Gastrocnemius medialis (tissue), 4 donors: ENCODE data around the gene ATG7. TPM values are rescaled to one million over a fixed set of nuclear protein-coding genes. Genes with fewer than 3 reads are reported as not detected.
"Not testable (repeated sequence)": the region's sequence is repeated elsewhere in the genome, so short reads cannot be mapped to it uniquely, and the experiment has no call there.

Experiments
- ATAC-seq, 2 donors: fragments of 150-250 bp; one replicate each; pipeline ENCODE4 v1.9.1; 2016
- DNase-seq, 2 donors: peaks; one replicate each; pipeline ENCODE4 v3.0.0-alpha.2; 2019
- H3K27ac ChIP-seq, 4 donors: fragments of 200-600 bp; sonication (generic); 1 replicate in 1 of 4; 2 replicates in 3 of 4; pipeline ENCODE4 v1.5.1; 2016 to 2018; ENCODE audit warnings: mild to moderate bottlenecking in 2 of 4, moderate library complexity in 1 of 4
- H3K27me3 ChIP-seq, 3 donors: fragments of 200-600 bp; sonication (generic) in 2 of 3; 1 replicate in 1 of 3; 2 replicates in 2 of 3; pipeline versions ENCODE4 v1.5.1 to v1.6.0; 2016 to 2019; ENCODE audit warnings: mild to moderate bottlenecking in 1 of 3, moderate library complexity in 1 of 3
- H3K36me3 ChIP-seq, 2 donors: fragments of 200-600 bp; sonication (generic) in 1 of 2; one replicate each; pipeline ENCODE4 v1.5.1; 2017 to 2018
- H3K4me1 ChIP-seq, 2 donors: fragments of 200-600 bp; sonication (generic) in 1 of 2; one replicate each; pipeline ENCODE4 v1.5.1; 2016 to 2017; ENCODE audit warnings: mild to moderate bottlenecking in 2 of 2
- H3K4me3 ChIP-seq, 4 donors: fragments of 200-600 bp; sonication (generic) in 3 of 4; 1 replicate in 1 of 4; 2 replicates in 3 of 4; pipeline ENCODE4 v1.5.1; 2016 to 2019; ENCODE audit warnings: mild to moderate bottlenecking in 2 of 4
- H3K9me3 ChIP-seq, 3 donors: fragments of 200-600 bp; sonication (generic) in 2 of 3; 1 replicate in 1 of 3; 2 replicates in 2 of 3; pipeline ENCODE4 v1.5.1; 2016 to 2019
- POLR2A ChIP-seq, 2 donors: fragments of 450-650 bp; IDR thresholded peaks; one replicate each; pipeline ENCODE4 v1.6.1; 2017; ENCODE audit warnings: antibody characterized with exemption in 2 of 2, mild to moderate bottlenecking in 2 of 2, moderate library complexity in 2 of 2
- in situ Hi-C, 4 donors: fragments of 200-750 bp; cut with MboI; loops; one replicate each; pipeline versions ENCODE4 v1.15.0 to v1.8.0; 2017; ENCODE audit warnings: low sequenced_read_pairs in 4 of 4
- intact Hi-C: fragments of 100-400 bp; cut with DNase I; formaldehyde crosslinking; loops from one replicate; pipeline ENCODE4 v1.15.1; 2023; ENCODE audit warnings: low total_unique reads
- total RNA-seq, 4 donors: library from RNA; depleted of rRNA; stranded (reverse); fragments of >200 nt; gene quantifications; one replicate each; pipeline versions ENCODE4 v1.1.0 to v1.2.3, GENCODE V29; 2016
- TF ChIP-seq, protein P1 (sequence below), 5 experiments: fragments of 450-650 bp in 3 of 5; fragments of 200-600 bp in 2 of 5; sonication (generic) in 2 of 5; IDR thresholded peaks in 4 of 5; conservative IDR thresholded peaks in 1 of 5; 1 replicate in 4 of 5; 2 replicates in 1 of 5; pipeline ENCODE4 v1.5.1; 2016 to 2019; ENCODE audit warnings: antibody characterized with exemption in 5 of 5, mild to moderate bottlenecking in 3 of 5, moderate library complexity in 3 of 5

ATG7 gene
- total RNA-seq, 4 donors from 2014 or later: 13.5 to 29.2 (median 15.0) TPM

DNA sequence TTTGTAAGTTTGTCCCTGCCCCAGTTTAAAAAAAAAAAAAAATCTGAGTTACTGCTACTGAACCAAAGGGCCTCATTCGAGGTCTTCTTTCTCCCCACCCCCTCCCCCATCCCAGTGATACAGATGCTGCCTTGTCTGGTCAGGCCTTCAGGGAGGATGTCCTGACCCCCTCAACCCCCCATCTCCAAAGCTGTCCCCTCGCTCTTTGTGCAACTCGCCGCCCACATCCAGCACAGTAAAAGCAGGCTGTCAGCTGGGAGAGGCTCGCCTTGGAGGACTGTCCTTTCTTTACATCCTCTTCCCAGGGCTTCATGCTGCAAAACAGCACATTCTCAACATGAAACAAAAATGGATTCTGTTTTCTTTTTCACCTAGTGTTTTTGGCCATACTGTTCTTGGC, 238.2 kb downstream of the ATG7 start:
- Histone ChIP-seq H3K27me3 (no peaks in the 10 kb centered on the region), H3K4me1 (peaks cover 31 to 35% of the 10 kb centered on the region in 2 donors), H3K4me3 (no peak overlapping the region), H3K36me3 (no peaks in the 10 kb centered on the region), H3K27ac (peak overlapping the region; percentile 76 to 92 (median 87)), H3K9me3 (no peaks in the 10 kb centered on the region)
- DNase-seq: peak in 1 of 2 donors; percentile 16
- in situ Hi-C loops: loop anchor here in 1 of 4 donors (25.0 kb wide), 1 partner anchor 123 kb away; no protein-coding TSS in a partner anchor
- no peak for TF ChIP-seq POLR2A (IDR thresholded peaks at IDR 0.05)
- TF ChIP-seq, protein P1, sequence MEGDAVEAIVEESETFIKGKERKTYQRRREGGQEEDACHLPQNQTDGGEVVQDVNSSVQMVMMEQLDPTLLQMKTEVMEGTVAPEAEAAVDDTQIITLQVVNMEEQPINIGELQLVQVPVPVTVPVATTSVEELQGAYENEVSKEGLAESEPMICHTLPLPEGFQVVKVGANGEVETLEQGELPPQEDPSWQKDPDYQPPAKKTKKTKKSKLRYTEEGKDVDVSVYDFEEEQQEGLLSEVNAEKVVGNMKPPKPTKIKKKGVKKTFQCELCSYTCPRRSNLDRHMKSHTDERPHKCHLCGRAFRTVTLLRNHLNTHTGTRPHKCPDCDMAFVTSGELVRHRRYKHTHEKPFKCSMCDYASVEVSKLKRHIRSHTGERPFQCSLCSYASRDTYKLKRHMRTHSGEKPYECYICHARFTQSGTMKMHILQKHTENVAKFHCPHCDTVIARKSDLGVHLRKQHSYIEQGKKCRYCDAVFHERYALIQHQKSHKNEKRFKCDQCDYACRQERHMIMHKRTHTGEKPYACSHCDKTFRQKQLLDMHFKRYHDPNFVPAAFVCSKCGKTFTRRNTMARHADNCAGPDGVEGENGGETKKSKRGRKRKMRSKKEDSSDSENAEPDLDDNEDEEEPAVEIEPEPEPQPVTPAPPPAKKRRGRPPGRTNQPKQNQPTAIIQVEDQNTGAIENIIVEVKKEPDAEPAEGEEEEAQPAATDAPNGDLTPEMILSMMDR (IDR thresholded peaks at IDR 0.05 in 4 of 5, conservative IDR thresholded peaks at IDR 0.05 in 1 of 5): no peak
- ATAC-seq: peak; percentile 1 to 12
- intact Hi-C loops: loop anchor here (5.0 kb wide), 1 partner anchor 128 kb away; no protein-coding TSS in a partner anchor

DNA sequence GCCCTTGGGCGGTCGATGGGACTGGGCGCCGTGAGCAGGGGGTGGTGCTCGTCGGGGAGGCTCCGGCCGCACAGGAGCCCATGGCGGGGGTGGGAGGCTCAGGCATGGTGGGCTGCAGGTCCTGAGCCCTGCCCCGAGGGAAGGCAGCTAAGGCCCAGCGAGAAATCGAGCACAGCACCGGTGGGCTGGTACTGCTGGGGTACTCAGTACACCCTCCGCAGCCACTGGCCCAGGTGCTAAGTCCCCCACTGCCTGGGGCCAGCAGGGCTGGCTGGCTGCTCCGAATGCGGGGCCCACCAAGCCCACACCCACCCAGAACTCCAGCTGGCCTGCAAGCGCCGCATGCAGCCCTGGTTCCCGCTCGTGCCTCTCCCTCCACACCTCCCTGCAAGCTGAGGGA, 239.4 kb downstream of the ATG7 start:
- in situ Hi-C loops (loop anchor here in 1 of 4 donors (25.0 kb wide), 1 partner anchor 124 kb away; no protein-coding TSS in a partner anchor), intact Hi-C loops (loop anchor here (5.0 kb wide), 1 partner anchor 129 kb away; no protein-coding TSS in a partner anchor)
- DNase-seq: peak in 1 of 2 donors; percentile 9
- not testable (repeated sequence) for H3K27me3 ChIP-seq, ATAC-seq, H3K9me3 ChIP-seq, H3K36me3 ChIP-seq, H3K4me3 ChIP-seq, H3K27ac ChIP-seq
- peaks cover 31 to 35% of the 10 kb centered on the region in 2 donors for H3K4me1 ChIP-seq

DNA sequence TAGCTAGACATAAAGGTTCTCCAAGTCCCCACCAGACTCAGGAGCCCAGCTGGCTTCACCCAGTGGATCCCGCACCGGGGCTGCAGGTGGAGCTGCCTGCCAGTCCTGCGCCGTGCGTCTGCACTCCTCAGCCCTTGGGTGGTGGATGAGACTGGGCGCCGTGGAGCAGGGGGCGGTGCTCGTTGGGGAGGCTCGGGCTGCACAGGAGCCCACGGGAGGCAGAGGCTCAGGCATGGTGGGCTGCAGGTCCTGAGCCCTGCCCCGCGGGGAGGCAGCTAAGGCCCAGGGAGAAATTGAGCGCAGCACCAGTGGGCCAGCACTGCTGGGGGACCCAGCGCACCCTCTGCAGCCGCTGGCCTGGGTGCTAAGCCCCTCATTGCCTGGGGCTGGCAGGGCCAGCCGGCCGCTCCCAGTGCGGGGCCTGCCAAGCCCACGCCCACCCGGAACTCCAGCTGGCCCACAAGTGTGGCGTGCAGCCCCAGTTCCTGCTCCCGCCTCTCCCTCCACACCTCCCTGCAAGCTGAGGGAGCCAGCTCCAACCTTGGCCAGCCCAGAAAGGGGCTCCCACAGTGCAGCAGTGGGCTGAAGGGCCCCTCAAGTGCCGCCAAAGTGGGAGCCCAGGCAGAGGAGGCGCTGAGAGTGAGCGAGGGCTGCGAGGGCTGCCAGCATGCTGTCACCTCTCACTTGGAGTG, 241.1 kb downstream of the ATG7 start:
- not testable (repeated sequence) for H3K4me3 ChIP-seq, H3K27me3 ChIP-seq, H3K36me3 ChIP-seq, ATAC-seq, H3K9me3 ChIP-seq
- in situ Hi-C loops (loop anchor here in 1 of 4 donors (25.0 kb wide), 1 partner anchor 126 kb away; no protein-coding TSS in a partner anchor), intact Hi-C loops (loop anchor here (5.0 kb wide), 1 partner anchor 131 kb away; no protein-coding TSS in a partner anchor)
- peak in 1 of 2 donors; percentile 10 for DNase-seq
- peak overlapping the region in 3 of 4 donors; percentile 7 to 46 (median 32) for H3K27ac ChIP-seq
- H3K4me1 ChIP-seq: peaks cover 25 to 28% of the 10 kb centered on the region in 2 donors

DNA sequence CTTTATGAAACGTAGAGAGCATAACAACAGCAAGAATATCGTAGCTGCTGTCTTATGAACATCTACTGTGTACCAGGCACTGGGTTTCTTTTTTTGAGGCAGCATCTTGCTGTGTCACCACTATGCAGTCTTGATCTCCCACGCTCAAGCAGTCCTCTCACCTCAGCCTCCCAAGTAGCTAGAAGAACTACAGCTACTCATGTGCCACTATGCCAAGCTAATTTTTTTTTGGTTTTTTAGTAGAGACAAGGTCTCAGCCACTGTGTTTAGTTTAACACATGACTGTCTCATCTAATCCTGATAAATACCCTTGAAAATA, 241.6 kb downstream of the ATG7 start:
- in situ Hi-C loops: loop anchor here in 1 of 4 donors (25.0 kb wide), 1 partner anchor 126 kb away; no protein-coding TSS in a partner anchor
- no peaks in the 10 kb centered on the region for H3K36me3 ChIP-seq
- no peak overlapping the region for H3K4me3 ChIP-seq
- H3K27me3 ChIP-seq: no peaks in the 10 kb centered on the region
- intact Hi-C loops: loop anchor here (5.0 kb wide), 1 partner anchor 131 kb away; no protein-coding TSS in a partner anchor
- peaks cover 25 to 27% of the 10 kb centered on the region in 2 donors for H3K4me1 ChIP-seq
- ATAC-seq: no peak
- no peak for TF ChIP-seq POLR2A (IDR thresholded peaks at IDR 0.05)
- TF ChIP-seq, protein P1 (IDR thresholded peaks at IDR 0.05 in 4 of 5, conservative IDR thresholded peaks at IDR 0.05 in 1 of 5): no peak
- no peaks in the 10 kb centered on the region for H3K9me3 ChIP-seq
- peak overlapping the region in 3 of 4 donors; percentile 32 to 46 (median 39) for H3K27ac ChIP-seq
- no peak for DNase-seq

DNA sequence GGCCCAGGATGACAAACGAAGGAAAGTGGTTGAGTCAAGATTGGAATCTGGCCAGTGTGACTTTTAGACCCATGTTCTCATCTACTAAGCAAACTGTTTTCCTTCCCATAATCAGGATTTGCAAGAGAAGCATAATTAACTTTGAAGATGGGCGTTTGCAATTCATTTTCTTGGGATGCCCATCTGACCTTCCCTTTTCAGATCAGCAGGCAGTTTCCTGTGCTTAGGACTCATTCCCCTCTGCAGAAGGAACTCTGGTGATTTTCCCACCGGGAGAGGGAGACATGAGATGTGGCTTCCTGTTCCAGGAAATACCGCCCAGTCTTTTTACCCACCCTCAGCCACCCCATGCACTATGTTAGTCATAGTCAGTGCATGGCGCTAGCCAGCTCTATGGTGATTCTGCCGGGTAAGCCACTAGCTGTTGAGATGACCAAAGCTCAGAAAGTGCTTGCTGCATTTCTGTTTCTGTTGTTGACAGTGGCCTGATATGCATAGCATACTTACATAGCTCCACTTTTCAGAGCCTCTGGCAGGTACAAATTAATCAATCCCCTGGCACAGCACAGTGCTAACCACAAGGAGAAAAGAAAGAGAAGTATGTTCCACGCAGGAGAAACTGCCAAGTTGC, 242.1 kb downstream of the ATG7 start:
- in situ Hi-C loops: loop anchor here in 1 of 4 donors (25.0 kb wide), 1 partner anchor 127 kb away; no protein-coding TSS in a partner anchor

More for the DNA sequence above, 242.1 kb downstream of the ATG7 start:
- Histone ChIP-seq H3K4me3 (no peak overlapping the region), H3K27ac (peak overlapping the region in 3 of 4 donors; percentile 32 to 46 (median 39)), H3K27me3 (no peaks in the 10 kb centered on the region), H3K36me3 (no peaks in the 10 kb centered on the region), H3K4me1 (peaks cover 22 to 26% of the 10 kb centered on the region in 2 donors), H3K9me3 (no peaks in the 10 kb centered on the region)
- ATAC-seq (no peak), DNase-seq (peak; percentile 24 to 34)
- TF ChIP-seq, protein P1 (IDR thresholded peaks at IDR 0.05 in 4 of 5, conservative IDR thresholded peaks at IDR 0.05 in 1 of 5): no peak
- TF ChIP-seq POLR2A (IDR thresholded peaks at IDR 0.05): no peak
- intact Hi-C loops: loop anchor here (5.0 kb wide), 1 partner anchor 132 kb away; no protein-coding TSS in a partner anchor
